ENCODE data around the gene ECE1.

The ECE1 gene

GRCh38 chr1:21289700-21290545 is at the start of gene ECE1:
Gene ECE1, minus strand, starts transcription at chr1:21290463. Its CDS starts 49 bp downstream, at chr1:21290414.
- DNase-seq: peak; percentile 38

DNA sequence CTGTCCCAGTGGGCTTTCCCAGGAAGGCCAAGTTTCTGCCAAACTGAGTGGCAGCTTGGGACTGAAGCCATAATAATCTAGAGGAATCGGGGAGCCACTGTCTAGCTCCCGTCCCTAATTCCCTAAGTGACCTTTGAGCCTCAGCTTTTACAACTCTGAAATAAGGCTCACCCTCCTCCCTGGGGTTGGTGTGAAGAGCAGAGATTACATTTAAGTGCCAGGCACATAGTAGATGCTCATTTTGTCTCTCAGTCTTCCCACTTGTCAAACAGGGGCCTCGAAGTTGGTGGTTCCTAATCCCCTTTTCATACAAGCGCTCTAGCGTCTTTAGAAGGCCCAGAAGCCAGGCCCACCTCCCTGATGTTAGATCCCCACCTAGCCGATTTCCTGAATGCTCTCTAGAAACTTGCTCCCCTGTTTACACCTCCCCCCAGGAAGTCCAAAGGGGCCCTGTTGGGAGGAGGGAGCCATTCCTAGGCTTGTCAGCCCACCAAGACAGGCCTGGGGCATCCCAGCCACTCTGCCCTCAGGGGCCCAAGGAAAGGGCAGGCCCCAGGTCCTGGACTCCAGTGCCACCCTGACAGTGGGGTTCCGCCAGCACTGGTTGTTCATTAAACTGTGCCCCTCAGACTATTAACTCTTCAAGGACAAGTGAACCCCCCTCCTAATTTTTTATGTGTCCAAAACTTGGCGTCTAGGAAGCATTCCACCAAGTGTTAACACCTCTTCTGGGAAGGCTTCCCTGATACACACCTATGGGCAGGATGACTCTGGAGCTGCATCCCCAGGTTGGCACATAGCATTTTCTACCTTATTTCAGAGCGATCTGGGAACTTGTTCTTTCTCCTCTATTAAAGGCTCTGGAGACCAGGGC is 49.3 kb upstream of the ECE1 start:
- no peak for DNase-seq

- peak; percentile 46 for DNase-seq
Measured at GRCh38 chr1:21338573-21339355, 48.5 kb upstream of the ECE1 start.

GRCh38 chr1:21337928-21338572 is 47.8 kb upstream of the ECE1 start:
- no peak for DNase-seq

GRCh38 chr1:21337454-21337927 is 47.2 kb upstream of the ECE1 start:
- no peak for DNase-seq

DNA sequence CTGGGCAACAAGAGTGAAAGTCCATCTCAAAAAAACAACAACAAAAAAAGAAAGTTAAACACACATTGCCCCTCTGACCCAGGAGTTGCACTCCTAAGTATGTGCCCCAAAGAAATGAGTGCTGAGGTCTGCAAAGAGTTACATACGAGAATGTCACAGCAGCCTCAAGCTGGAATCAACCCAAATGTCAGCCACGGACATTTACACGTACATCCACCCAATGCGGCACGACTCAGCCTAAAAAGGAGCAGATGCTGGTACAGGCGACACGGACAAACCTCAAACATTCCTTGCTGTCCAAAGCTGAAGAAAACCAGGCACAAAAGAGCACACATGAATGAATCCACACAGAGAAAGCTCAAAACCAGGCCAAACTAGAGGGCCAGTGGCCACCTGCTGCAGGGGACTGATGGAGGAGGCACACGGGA is 46.8 kb upstream of the ECE1 start:
- no peak for DNase-seq

DNA sequence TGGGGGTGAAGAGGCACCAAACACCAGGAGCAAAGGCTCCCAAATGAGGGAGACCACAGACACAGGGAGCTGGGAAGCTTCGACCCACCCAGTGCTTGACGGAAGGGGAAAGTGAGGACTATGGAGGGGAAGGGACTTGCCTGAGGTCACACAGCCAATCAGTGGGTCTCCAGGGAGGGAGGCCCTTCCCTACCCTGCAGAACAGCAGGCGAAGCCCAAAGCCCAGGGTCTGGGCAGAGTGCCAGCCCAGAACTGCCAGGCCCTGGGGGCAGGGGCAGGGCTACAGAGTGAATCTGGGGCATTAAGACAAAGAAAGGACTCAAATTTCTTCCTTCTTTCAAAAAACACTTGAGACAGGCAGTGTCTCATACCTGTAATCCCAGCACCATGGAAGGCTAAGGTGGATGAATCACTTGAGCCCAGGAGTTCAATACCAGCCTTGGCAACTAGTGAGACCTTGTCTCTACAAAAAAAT is 45.5 kb upstream of the ECE1 start:
- DNase-seq: peak; percentile 92

- DNase-seq: no peak
Measured at GRCh38 chr1:21335088-21335691, 44.9 kb upstream of the ECE1 start.

GRCh38 chr1:21334214-21335087 is 44.2 kb upstream of the ECE1 start:
- no peak for DNase-seq

GRCh38 chr1:21333824-21334213 is 43.6 kb upstream of the ECE1 start:
- DNase-seq: no peak

GRCh38 chr1:21332554-21333311 is 42.5 kb upstream of the ECE1 start:
- DNase-seq: no peak

DNA sequence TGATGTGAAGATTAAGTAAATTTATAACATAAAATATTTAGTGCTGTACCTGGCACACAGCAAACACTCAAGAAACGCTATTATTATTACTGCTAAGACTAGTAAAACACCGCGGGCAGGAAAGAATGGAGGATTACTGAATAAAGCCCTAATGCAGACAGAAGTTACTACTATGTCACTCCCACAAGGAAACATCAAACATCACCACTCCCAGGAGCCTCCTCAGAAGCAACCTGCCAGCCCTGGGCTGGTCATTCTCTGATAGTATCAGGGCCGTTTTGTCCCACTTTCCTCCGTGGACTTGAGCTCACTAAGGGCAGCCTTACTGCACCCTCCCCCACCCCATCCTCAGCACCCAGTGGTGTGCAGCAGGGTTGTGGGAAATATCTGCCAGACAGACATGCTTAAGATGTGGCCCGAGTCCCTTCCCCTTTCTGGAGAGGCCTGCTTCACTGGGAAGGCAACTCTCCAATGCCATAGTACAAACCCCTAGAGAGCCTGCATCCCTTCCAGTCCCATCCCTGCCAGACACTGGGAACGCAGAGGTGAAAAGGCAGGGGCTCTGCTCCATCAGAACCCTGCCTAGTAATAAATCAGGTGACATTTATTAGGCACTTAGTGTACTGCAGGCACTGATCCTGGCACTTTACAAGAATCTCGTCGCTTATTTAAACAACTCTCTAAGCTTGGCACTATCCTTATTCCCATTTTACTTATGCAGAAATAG is 41.7 kb upstream of the ECE1 start:
- no peak for DNase-seq

DNA sequence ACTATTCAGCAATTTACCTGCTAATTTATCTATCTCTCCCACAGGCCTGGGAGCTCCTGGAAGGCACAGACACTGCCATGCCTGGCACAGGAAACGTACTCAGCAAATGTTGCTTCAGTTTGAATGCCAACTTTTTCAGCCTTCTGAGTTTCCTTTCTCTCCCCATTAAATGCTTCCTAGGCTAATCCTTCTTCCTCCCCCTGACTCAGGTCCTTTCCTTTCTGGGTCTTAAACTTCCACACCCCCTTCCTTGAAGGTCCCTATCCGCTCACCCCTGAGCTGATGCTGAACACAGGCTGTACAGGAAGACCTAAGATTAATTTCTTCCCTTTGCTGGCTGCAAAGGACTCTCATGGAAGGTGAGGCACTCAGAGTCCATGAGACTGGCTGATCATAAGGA is 40.3 kb upstream of the ECE1 start:
- DNase-seq: no peak

DNA sequence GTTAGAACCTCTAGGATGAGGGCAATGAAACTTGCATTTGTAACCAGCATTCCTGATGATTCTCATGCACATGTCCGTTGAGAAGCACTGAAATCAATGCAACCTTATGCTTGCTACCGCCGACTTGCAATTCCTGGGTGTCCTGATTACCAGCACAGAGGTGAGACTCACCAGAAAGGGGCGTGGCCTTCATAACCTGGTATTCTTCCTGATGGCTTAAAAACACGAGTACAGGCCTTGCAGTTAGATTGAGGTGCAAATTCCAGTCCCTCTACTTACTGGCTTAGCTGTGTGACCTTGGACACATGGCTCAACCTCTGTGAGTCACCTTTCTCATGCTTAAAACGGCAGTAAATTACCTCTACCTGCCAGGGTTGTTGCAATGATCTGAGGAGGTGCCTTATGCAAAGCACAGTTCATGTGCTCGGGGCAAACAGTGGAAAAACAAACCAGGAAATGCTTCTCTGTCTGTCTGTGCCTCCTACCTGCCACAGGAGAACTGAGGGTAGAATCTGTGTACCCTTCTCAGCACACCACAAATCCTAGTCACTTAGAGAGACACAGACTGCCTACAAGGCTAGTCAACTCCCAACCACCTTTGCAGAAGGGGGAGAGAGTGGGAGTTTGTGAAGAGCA is 39.1 kb upstream of the ECE1 start:
- no peak for DNase-seq

- no peak for DNase-seq
Measured at GRCh38 chr1:21327566-21328323, 37.5 kb upstream of the ECE1 start.

DNA sequence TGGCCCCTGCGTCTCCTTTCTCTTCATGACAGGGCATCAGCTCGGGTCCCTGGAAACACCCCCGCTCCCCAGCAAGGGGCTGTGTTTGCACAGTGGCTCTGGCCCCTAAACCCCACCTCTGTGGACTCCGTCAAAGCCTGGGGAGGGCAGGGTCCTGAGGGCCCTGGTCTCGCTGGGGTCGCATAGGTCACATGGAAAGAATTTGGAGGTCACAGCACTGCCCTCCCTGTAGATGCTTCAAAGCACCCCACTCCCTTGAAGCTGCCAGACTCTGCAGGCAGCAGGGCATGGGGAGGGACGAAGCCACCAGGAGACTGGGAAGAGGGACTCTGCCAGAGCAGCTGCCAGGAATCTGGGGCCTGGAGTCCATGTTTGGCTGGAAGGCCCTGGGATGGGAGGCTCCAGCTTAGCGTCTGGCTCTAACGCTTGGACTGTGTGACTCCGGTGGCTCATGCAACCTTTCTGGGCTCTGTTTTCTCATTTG is 36.6 kb upstream of the ECE1 start:
- no peak for DNase-seq

DNA sequence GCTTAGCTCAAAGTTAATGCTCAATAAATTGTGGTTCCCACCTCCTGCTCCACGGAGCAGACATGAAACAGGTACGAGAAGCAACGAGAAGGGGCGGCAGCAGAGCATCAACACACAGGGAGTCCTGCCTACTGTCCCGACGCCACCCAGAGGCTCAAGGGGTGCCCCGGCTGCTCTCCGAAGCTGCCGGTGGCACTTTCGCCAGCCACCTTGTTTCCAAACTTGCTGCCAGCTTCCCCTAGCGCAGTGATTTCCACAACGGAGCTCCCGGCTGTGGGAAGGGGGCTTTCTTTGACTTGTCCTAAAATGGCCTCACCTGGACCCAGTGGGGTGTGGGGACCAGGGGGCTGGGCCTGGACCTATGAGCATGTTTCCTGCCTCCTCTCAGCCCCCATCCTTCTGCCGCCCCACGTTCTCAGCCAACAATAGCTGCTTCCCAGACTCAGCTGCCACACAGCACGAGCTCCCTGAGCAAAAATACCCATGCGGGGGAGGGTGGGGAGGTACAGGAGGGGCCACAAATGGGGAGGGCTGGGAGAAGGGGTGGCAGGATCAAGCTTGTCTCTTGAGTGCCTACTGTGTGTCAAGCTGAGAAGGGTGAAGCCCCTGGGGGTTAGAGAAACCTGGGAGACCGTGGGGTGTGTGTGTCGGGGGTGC is 35.6 kb upstream of the ECE1 start:
- DNase-seq: no peak

Measured in NCI-H1436 (cell line).